ENCODE measurements around the gene PRUNE1. TPM values are rescaled to one million over a fixed set of nuclear protein-coding genes. Genes with fewer than 3 reads are reported as not detected.

PRUNE1 gene
- total RNA-seq, 1 donor from 2014 or later, result 21.6 TPM

DNA sequence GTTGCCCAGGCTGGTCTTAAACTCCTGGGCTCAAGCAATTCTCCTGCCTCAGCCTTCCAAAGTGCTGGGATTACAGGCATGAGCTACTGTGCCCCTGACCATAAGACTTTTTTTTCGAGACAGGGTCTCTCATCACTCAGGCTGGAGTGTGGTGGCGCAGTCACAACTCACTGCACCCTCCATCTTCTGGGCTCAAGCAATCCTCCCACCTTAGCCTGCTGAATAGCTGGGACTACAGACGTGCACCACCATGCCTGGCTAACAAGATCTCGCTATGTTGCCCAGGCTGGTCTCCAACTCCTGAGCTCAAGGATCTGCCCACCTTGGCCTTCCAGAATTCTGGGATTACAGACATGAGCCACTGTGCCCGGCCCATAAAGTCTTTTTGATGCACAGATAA, 41.2 kb downstream of the PRUNE1 start:
- no peak for DNase-seq (ENCODE audit: low spot score)

- no peak for DNase-seq (ENCODE audit: low spot score)
Observed at GRCh38 chr1:151050051-151050688, 41.9 kb downstream of the PRUNE1 start.

DNA sequence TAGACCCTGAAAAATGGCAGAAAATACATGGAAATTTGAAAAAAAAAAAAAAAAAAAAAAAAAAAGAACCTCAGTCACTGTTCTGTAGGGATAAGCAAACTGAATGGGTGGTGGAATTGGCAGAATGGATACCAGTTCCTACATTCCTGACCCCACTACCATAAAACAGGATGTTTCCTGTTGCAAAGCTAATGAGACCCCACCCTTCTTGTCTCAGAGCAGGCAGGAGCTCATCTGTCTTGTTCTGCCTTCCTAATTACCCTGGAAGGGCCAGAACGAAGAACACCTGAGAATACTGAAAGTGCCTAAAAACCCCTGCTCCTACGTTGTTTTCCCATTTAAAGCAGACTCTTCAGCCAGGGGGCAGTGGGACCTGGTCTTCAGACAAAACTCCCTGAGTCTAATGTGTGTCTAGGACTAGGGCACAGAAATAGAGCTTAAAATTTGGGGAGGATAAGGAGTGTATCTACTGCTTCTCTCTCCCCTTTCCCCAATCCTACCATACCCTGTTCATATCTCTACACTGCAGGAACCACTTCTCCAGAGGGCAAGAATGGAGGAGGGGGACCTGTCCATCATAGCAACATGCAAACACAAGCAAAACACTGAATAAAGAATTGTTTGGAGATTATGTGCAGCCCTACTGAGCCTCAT, 43.2 kb downstream of the PRUNE1 start:
- no peak for DNase-seq (ENCODE audit: low spot score)

GRCh38 chr1:151054971-151055547, 46.8 kb downstream of the PRUNE1 start:
- DNase-seq (ENCODE audit: low spot score), result no peak

- DNase-seq (ENCODE audit: low spot score), result no peak
Observed at GRCh38 chr1:151055581-151055980, 47.3 kb downstream of the PRUNE1 start.

- DNase-seq (ENCODE audit: low spot score), result no peak
Observed at GRCh38 chr1:151056149-151056548, 47.9 kb downstream of the PRUNE1 start.

DNA sequence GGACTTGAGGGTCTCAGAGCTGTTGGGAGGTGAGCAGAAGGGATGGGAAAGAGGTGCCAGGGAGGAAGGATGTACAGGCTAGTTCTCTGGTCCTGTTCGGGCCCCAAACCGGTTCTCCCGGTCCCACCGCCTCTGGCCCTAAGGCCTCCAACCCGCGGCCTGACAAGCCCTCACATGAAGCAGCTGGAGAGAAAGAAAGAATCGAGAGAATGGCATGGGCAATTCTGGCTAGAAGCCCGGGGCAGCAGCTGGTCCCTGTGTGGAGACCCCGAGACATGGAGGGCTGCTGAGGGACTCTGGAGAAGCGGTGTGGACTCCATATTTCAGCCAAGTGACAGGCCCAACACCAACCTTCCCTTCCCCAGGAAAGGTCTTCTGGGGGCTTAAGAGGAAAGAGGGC, 50.4 kb downstream of the PRUNE1 start:
- DNase-seq (ENCODE audit: low spot score), result peak; percentile 47

GRCh38 chr1:151059109-151060006, 51.1 kb downstream of the PRUNE1 start, which contains the start of gene CDC42SE1:
CDC42SE1 (minus strand) TSS chr1:151059622; CDS start chr1:151055730, 3,892 bp downstream.
- peak; percentile 83 for DNase-seq (ENCODE audit: low spot score)

GRCh38 chr1:151060007-151060656, 51.9 kb downstream of the PRUNE1 start, which contains the start of gene MLLT11:
MLLT11 (plus strand) TSS chr1:151060397; CDS start chr1:151067225, 6,828 bp downstream.
- peak; percentile 39 for DNase-seq (ENCODE audit: low spot score)

- DNase-seq (ENCODE audit: low spot score), result no peak
Observed at GRCh38 chr1:151060657-151061421, 52.6 kb downstream of the PRUNE1 start.

- DNase-seq (ENCODE audit: low spot score), result no peak
Observed at GRCh38 chr1:151061704-151062103, 53.5 kb downstream of the PRUNE1 start.

DNA sequence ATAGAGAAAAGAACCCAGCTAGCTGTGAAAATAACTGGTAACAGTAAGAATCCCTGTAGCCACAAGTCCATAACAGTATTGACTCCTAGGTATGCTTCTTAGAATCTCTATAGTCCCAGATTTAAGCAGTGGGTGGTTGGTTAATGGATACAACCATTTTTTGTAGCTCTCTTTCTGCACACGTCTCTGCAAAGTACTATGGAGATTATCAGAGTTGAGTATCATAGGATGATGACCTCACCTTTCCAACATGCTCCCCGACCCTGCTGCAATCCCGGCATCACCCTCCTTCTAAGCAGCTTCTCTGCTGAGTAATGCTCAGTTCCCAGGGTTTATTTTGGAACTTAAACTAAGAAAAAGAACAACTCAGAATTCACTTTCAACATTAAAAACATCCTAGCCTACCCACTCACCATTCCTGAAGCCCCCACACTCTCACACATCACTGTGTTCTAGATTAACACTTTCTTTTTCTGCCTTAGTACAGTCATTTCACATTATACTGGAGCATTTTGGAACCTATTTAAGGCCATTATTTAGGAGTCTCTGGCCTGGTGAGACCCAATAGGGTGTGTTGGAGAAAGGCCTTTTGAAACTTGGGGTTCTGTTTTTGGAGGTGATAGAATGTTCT, 54.6 kb downstream of the PRUNE1 start:
- DNase-seq (ENCODE audit: low spot score), result no peak

DNA sequence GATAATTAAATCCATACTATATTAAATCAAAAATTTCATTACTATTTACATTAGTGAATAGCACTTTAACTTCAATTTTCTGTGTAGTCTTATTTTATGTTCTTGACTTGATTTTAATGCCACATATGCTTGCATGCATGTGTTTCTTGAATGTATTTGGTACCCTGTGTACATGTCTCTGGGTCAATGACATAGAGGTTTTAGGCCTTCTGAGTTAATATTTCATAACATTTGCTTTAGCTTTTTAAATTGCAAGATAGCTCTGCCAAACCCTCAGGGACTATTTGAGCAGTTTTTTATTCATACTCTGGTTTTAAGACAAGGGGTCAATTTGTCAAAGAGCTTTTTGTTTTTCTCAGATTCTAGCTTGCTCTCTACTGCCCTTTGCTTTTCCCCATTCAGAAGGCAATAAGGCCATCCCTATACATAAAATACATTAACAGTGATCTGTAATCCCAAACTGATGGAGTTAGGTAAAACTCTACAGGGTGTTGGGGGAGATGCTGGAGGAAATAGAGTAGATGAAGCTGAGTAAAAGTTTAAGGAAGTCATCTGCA, 56.9 kb downstream of the PRUNE1 start:
- DNase-seq (ENCODE audit: low spot score), result no peak

GRCh38 chr1:151067185-151067584, 58.9 kb downstream of the PRUNE1 start:
- DNase-seq (ENCODE audit: low spot score), result no peak

GRCh38 chr1:151069103-151069486, 60.8 kb downstream of the PRUNE1 start:
- DNase-seq (ENCODE audit: low spot score), result no peak

DNA sequence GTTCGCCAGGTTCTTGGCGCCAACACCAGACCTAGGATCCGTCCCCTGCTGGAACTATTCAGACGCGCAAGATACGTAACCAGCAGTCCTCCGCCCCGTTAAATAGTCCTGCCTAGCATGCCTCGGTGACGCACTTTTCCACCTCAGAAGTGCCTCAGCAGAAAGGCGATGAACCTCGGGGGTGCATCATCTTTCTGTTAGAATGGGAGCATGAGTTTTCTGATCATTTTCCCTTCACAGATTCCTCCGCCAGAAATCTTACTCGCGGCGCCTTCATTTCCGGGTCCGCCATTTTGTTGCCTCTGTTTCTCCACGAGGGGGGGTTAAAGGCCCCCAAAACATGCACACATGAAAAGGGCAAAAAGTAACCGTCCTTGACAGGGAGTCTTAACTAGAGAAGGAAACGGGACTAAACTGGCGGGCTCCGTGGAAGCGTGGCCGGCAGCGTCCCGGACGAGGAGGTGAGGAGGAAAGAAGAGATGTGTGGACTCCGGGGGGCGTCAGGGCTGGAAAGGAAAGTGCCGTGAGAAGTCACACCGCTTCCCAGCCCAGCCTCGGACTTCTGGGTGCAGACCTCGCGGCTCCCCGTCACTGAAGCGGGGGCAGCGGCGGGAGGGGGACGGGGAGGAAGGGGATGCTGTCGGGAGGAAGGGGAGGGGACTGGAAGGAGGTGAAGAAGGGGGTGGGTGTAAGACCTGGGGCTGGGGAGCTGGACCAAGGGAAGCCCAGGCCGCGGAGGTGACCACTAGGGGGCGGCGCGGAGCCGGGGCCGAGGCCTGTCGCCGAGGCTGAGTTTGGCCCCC, 62.4 kb downstream of the PRUNE1 start, which contains the start of gene GABPB2:
Gene GABPB2, plus strand, starts transcription at position 288 of the 803 bp plus-strand sequence. CDS start 17,429 bp downstream, outside the sequence.
- DNase-seq (ENCODE audit: low spot score), result peak; percentile 92

- no peak for DNase-seq (ENCODE audit: low spot score)
Observed at GRCh38 chr1:151072224-151072623, 64.0 kb downstream of the PRUNE1 start.

Data from mucosa of gallbladder (tissue), 1 donor.